Astrocyte (in vitro differentiated cells and primary cell): ENCODE data around the gene MYPOP.

Experiments used
- EZH2 ChIP-seq: IDR thresholded peaks from 2 replicates; pipeline ENCODE4 v1.6.1; 2012; ENCODE audit warnings: mild to moderate bottlenecking, low read length, inconsistent platforms; ENCODE audit not compliant: insufficient read depth
- TF ChIP-seq, protein P1 (sequence below): IDR thresholded peaks from 2 replicates; pipeline ENCODE4 v1.5.1; 2011; ENCODE audit warnings: low read depth, mild to moderate bottlenecking, inconsistent platforms, low read length, moderate library complexity; ENCODE audit not compliant: insufficient read depth

DNA sequence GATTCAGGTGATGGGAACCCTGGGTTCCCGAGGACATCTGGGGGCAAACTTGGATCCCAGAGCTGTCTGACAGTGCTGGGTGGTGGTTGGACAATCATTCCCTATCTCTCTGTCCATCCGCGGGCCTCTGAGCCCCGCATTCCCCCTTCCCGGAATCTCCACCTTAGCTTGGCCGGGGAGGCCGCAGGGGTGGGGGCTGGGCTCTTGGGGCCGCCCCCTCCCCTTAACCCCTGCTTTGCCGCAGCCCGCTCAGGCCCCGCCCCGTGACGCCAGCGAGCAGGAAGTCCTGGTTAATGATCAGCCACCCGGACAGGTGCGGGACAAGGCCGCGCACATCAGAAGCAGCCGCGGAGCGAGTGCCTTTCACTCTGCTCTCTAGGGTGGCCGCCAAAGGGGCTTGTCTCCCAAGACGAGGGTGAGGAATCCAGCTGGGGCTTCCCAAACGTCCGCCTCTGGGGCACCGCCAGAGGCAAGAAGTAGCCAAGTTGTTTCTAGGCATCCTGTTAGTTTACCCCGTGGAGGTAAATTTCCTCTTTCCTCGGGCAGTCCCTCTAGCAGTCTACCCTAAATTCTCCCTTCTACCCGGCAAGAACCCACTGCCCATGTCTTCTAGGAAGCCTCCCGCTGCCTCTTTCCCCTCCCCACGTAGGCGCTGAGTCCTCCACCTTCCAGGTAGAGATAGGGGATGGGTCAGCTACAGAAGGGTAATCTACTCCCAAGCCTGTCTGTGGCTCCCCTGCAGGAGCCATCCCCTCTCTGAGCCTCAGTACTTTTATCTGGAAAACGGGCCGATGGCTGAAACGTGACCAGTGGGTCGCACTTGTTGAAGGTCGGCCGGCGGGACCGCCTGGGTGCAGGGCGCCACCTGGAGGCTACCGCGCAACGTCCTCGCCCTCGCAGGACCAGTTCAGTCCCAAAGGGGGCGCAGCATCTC is 19.5 kb downstream of the MYPOP start:
- TF ChIP-seq, protein P1, sequence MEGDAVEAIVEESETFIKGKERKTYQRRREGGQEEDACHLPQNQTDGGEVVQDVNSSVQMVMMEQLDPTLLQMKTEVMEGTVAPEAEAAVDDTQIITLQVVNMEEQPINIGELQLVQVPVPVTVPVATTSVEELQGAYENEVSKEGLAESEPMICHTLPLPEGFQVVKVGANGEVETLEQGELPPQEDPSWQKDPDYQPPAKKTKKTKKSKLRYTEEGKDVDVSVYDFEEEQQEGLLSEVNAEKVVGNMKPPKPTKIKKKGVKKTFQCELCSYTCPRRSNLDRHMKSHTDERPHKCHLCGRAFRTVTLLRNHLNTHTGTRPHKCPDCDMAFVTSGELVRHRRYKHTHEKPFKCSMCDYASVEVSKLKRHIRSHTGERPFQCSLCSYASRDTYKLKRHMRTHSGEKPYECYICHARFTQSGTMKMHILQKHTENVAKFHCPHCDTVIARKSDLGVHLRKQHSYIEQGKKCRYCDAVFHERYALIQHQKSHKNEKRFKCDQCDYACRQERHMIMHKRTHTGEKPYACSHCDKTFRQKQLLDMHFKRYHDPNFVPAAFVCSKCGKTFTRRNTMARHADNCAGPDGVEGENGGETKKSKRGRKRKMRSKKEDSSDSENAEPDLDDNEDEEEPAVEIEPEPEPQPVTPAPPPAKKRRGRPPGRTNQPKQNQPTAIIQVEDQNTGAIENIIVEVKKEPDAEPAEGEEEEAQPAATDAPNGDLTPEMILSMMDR = peak; percentile 89
- TF ChIP-seq EZH2 = no peak
